Ishikawa (cell line): Measurements from ENCODE around the gene RAB12.

Experiments used
- CEBPB ChIP-seq: IDR thresholded peaks from 2 replicates; pipeline ENCODE4 v1.6.1; 2012
- CREB1 ChIP-seq: IDR thresholded peaks from 2 replicates; pipeline ENCODE4 v1.6.1; 2012; ENCODE audit warnings: low read depth
- EGR1 ChIP-seq: IDR thresholded peaks from 2 replicates; pipeline ENCODE4 v1.6.1; 2012
- EP300 ChIP-seq: IDR thresholded peaks from 2 replicates; pipeline ENCODE4 v1.6.1; 2012; ENCODE audit warnings: borderline replicate concordance
- FOXM1 ChIP-seq: IDR thresholded peaks from 2 replicates; pipeline ENCODE4 v1.6.1; 2012; ENCODE audit warnings: low read depth, borderline replicate concordance
- MAX ChIP-seq: IDR thresholded peaks from 2 replicates; pipeline ENCODE4 v1.6.1; 2012
- NFIC ChIP-seq: IDR thresholded peaks from 2 replicates; pipeline ENCODE4 v1.6.1; 2012
- RAD21 ChIP-seq: IDR thresholded peaks from 2 replicates; pipeline ENCODE4 v1.6.1; 2012; ENCODE audit warnings: low read depth
- REST ChIP-seq: IDR thresholded peaks from 2 replicates; pipeline ENCODE4 v1.6.1; 2012; ENCODE audit warnings: low read depth, mild to moderate bottlenecking
- TAF1 ChIP-seq: IDR thresholded peaks from 2 replicates; pipeline ENCODE4 v1.6.1; 2012; ENCODE audit warnings: low read depth, mild to moderate bottlenecking
- TCF12 ChIP-seq: IDR thresholded peaks from 2 replicates; pipeline ENCODE4 v1.6.1; 2012; ENCODE audit warnings: low read depth
- TEAD4 ChIP-seq: IDR thresholded peaks from 2 replicates; pipeline ENCODE4 v1.6.1; 2012
- USF1 ChIP-seq: IDR thresholded peaks from 2 replicates; pipeline ENCODE4 v1.6.1; 2012
- YY1 ChIP-seq: IDR thresholded peaks from 2 replicates; pipeline ENCODE4 v1.6.1; 2012; ENCODE audit warnings: low read depth
- ZBTB7A ChIP-seq: IDR thresholded peaks from 2 replicates; pipeline ENCODE4 v1.6.1; 2012; ENCODE audit warnings: low read depth

Gene RAB12

GRCh38 chr18:8643326-8643878, 34.2 kb downstream of the RAB12 start:
- TF ChIP-seq EGR1 (no peak), CREB1 (no peak), ZBTB7A (no peak), FOXM1 (no peak), CEBPB (no peak), YY1 (no peak), MAX (no peak), RAD21 (no peak), USF1 (no peak), NFIC (no peak), TCF12 (no peak), TEAD4 (no peak), REST (no peak), EP300 (no peak), TAF1 (no peak)

- TF ChIP-seq RAD21, result peak; percentile 80
- TF ChIP-seq TCF12, result no peak
Measured at GRCh38 chr18:8654503-8655451, 45.5 kb downstream of the RAB12 start.

- TF ChIP-seq CREB1, result no peak
- TF ChIP-seq TCF12, result no peak
- no peak for TF ChIP-seq ZBTB7A
- no peak for TF ChIP-seq EP300
- no peak for TF ChIP-seq USF1
- TF ChIP-seq NFIC, result no peak
- no peak for TF ChIP-seq REST
- TF ChIP-seq TEAD4, result no peak
- TF ChIP-seq FOXM1, result no peak
- TF ChIP-seq TAF1, result no peak
- TF ChIP-seq EGR1, result no peak
- no peak for TF ChIP-seq MAX
- TF ChIP-seq RAD21, result no peak
- TF ChIP-seq YY1, result no peak
- no peak for TF ChIP-seq CEBPB
Measured at GRCh38 chr18:8656232-8656631, 47.0 kb downstream of the RAB12 start.

GRCh38 chr18:8657050-8657820, 48.0 kb downstream of the RAB12 start:
- TF ChIP-seq ZBTB7A (no peak), REST (no peak), TCF12 (no peak), TAF1 (no peak), FOXM1 (no peak), TEAD4 (no peak)
